ENCODE data around the gene FAM3A.

DNA sequence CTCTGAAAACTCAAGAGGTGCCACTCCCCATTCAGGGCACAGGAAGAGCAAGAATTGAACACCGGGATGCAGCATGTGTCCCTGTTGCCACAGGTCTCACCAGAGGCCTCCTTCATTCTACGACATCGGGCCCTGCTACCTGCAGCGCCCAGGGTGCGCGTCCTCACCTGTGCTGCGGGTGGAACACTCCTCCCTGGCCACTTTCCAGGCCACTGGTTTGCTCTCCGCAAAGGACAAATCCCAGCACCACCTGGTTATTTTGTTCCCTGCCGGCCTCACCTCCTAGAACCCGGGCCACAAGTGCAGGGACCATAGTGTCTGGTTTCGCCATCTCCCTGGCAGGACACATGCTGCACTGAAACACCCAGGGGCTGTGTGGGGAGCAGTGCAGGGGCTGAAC lies 14.3 kb upstream of the FAM3A start:
- no peak for TF ChIP-seq POLR2AphosphoS5 (IDR thresholded peaks at IDR 0.05)
- TF ChIP-seq, protein P1, sequence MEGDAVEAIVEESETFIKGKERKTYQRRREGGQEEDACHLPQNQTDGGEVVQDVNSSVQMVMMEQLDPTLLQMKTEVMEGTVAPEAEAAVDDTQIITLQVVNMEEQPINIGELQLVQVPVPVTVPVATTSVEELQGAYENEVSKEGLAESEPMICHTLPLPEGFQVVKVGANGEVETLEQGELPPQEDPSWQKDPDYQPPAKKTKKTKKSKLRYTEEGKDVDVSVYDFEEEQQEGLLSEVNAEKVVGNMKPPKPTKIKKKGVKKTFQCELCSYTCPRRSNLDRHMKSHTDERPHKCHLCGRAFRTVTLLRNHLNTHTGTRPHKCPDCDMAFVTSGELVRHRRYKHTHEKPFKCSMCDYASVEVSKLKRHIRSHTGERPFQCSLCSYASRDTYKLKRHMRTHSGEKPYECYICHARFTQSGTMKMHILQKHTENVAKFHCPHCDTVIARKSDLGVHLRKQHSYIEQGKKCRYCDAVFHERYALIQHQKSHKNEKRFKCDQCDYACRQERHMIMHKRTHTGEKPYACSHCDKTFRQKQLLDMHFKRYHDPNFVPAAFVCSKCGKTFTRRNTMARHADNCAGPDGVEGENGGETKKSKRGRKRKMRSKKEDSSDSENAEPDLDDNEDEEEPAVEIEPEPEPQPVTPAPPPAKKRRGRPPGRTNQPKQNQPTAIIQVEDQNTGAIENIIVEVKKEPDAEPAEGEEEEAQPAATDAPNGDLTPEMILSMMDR (IDR thresholded peaks at IDR 0.05) = no peak
